GM18519 (cell line): Measurements from ENCODE around the gene TMEM63B.
"Not testable (repeated sequence)": the region's sequence is repeated elsewhere in the genome, so short reads cannot be mapped to it uniquely, and the experiment has no call there.

Experiments used
- ATAC-seq: cut with Tn5 transposase; IDR thresholded peaks from one replicate; pipeline ENCODE4 v1.9.1; 2021; ENCODE audit warnings: mild to moderate bottlenecking, moderate library complexity; ENCODE audit not compliant: unreplicated experiment, low FRiP score

TMEM63B gene

DNA sequence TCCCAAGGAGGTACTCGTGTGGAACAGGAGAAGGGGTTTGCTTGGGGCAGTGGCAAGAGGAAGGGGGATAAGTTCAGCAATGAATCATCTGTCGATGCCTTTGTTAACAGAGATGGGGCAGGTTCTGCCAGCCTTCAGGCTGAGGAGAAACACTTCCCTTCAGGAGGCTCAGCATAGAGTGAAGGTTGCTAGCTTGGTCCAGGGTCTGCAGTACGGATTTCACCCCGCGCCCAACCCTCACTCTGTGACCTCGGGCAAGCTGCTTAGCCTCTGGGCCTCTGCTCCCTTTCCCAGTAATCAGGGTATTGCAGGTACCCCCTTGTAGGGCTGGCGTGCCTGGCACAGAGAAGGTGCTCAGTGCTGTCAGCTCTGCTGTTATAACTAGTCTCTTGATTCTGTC lies 38.8 kb downstream of the TMEM63B start:
- ATAC-seq = no peak

- no peak for ATAC-seq
Measured at GRCh38 chr6:44166591-44167184, 39.3 kb downstream of the TMEM63B start.

GRCh38 chr6:44167567-44167966 lies 40.2 kb downstream of the TMEM63B start:
- no peak for ATAC-seq

GRCh38 chr6:44169154-44169553 lies 41.8 kb downstream of the TMEM63B start:
- no peak for ATAC-seq

DNA sequence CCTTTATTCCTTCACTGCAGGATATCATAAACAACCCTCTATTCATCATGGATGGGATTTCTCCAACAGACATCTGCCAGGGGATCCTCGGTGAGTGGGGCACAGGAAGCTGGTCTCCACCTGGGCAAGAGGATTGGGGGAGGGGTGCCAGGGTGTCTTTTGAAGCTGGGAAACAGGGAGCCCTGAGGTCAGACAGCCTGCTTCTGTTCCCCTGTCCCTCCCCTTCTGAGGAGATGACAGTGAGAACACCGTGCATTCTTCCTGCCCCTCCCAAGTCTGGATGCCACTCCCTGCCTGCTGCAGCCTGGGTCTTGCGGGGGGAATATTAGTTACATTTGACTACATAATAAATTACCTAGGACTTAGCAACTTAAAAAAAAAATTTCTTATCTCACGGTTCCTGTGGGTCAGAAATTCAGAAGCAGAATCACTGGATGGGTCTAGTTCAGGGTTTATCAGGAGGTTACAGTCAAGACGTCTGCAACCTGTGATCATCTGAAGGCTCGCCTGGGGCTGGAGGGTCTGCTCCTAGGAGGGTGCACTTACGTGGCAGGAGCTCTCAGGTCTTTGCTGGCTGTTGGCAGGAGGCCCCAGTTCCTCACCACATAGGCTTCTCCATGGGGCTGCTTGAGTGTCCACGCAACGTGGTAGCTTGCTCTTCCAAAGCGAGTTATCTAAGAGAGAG lies 42.7 kb downstream of the TMEM63B start:
- ATAC-seq = no peak

DNA sequence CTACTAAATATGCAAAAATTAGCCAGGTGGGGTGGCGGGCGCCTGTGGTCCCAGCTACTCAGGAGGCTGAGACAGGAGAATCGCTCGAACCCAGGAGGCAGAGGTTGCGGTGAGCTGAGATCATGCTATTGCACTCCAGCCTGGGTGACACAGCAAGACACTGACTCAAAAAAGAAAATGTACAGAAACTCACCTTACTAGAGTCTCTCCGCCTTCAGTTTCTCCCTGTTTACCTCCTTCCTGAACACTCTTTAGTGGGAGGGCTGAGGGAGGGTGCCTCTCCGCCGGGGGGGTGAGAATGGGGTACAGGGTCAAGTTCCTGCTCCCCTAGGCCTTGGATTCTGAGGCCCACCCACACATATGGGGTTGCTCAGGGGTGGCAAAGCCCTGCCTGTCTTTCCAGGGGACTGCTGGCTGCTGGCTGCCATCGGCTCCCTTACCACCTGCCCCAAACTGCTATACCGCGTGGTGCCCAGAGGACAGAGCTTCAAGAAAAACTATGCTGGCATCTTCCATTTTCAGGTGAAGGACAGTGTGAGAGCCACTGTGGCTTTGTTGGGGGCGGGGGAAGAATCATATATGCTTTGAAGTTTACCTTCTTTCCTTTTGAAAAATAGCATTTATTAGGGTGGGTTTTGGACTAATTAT lies 44.7 kb downstream of the TMEM63B start:
- ATAC-seq = no peak

DNA sequence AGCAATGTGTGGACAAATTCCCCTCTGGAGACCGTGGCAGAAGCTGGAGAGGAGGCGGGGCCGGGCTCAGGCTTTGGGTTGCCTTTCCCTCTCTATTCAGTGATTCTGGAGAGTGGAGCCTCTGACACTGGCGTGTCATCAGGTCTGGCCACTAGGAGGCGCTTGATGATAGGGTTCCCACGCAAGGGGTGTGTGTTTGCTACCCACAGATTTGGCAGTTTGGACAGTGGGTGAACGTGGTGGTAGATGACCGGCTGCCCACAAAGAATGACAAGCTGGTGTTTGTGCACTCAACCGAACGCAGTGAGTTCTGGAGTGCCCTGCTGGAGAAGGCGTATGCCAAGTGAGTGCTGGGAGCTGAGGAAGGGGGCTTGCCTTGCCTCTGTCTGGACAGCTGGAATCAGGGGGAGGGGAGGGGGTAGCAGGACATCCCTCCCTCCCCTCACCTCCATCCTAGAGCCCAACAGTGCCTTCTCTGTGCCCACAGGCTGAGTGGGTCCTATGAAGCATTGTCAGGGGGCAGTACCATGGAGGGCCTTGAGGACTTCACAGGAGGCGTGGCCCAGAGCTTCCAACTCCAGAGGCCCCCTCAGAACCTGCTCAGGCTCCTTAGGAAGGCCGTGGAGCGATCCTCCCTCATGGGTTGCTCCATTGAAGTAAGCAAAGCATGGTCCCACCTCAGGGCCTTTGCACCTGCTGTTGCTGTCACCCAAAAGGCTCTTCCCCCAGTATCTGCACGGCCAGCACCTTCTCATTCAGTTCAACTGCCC lies 45.6 kb downstream of the TMEM63B start:
- no peak for ATAC-seq

DNA sequence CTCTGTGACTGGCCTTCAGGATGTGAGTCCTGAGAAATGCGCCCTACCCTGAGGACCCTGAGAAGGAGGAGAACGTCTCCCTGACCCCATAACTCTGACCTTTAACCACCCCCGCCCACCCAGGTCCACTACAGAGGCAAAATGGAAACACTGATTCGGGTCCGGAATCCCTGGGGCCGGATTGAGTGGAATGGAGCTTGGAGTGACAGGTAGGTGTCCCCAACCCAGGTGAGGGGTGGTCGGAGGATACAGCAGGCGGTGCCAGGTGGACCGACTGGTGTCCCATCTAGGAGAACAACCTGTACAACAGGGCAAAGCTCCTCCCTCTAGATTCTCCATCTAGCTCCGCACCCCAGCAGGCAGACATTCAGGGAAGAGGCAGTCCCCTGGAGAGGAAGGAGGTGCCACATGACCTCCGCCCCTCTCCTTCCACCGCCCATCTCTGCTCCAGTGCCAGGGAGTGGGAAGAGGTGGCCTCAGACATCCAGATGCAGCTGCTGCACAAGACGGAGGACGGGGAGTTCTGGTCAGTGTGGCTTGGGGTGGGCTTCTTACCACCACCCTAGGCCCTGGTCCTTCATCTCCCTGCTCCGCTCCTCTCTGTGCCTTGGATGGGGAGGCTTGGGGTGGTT lies 48.9 kb downstream of the TMEM63B start:
- ATAC-seq = no peak

DNA sequence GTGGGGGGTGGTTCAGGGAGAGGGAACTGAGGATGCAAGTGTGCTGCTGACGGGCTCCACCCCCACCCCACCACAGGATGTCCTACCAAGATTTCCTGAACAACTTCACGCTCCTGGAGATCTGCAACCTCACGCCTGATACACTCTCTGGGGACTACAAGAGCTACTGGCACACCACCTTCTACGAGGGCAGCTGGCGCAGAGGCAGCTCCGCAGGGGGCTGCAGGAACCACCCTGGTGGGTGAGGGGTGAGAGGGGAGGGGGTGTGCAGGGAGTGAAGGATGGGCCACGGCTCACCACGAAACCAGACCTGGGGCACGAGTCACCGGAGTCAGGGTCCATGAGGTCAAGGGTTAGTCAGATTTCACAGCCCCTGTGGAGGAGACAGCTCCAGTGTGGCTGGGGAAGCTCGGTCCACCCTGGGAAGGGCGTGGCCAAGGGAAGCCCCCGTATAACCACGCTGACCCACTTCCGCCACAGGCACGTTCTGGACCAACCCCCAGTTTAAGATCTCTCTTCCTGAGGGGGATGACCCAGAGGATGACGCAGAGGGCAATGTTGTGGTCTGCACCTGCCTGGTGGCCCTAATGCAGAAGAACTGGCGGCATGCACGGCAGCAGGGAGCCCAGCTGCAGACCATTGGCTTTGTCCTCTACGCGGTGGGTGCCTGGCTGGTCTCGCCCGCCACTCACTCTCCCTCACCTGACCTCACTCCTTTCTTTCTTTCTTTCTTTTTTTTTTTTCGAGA lies 49.6 kb downstream of the TMEM63B start:
- ATAC-seq = no peak

DNA sequence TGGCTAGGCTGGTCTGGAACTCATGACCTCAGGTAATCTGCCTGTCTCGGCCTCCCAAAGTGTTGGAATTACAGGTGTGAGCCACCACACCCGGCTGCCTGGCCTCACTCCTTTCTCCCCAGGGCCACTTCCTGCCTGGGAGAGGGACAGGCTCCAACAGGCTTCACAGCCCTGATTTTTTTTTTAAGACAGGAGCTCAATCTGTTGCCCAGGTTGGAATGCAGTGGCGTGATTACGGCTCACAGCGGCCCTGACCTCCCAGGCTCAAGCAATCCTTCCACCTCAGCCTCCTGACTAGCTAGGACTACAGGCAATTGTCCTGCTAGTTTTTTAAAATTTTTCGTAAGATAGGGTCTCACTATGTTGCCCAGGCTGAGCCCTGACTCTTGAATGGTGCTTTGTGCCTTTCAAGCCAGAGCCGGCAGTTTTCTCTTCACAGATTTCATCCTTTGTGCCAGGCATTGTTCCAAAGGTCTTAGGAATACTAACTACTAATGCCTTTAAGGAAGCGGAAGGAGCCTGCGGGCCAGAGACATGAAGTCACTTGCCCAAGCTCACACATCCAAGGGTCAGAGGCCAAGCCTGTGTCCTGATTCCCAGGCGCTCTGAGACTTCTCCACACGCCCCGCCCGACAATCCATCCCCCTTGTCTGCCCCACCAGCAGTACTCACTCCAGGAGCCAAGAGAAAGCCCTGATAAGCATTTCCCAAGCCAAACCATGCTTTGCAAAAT lies 50.5 kb downstream of the TMEM63B start:
- ATAC-seq = no peak

DNA sequence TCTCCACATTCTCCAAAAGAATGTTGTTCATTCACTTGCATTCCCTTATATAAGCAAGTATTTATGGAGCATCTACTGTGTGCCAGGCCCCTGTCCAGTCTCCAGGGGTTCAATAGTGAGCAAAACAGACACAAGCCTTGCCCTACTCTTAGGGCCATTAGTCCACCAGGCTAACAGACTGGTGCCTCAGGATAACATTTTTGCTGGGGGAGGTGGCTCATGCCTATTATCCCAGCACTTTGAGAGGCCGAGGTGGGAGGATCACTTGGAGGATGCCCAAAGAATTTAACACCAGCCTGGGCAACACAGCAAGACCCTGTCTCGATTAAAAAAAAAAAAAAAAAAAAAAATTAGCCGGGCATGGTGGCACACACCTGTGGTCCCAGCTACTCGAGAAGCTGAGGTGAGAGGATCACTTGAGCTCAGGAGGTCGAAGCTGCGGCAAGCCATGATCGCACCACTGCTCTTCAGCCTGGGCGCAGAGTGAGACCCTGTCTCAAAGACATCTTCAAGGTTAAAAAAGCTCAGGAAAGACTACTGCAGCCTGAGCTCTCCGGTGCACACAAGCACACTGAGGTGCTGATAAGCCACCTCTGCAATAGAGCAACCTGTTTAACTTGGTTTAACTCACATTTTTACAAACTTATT lies 51.2 kb downstream of the TMEM63B start:
- ATAC-seq = no peak

GRCh38 chr6:44179072-44179536 lies 51.8 kb downstream of the TMEM63B start:
- no peak for ATAC-seq

DNA sequence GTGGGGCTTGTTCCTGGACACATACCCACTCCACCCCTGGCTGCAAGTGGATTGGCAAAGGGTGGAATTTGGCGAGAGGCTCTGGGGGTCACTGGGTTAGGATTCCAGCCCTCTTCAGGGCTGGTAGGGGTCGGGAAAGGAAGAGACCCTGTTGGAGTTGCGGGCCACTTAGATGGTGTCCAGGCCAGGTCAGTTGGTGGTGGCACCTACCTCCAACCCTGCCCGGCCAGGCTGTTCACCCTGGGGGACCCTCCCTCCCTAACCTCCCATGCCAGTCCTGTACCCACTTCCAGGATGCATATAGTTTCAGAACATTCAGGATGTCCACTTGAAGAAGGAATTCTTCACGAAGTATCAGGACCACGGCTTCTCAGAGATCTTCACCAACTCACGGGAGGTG lies 52.3 kb downstream of the TMEM63B start:
- ATAC-seq = no peak

- no peak for ATAC-seq
Measured at GRCh38 chr6:44180406-44180805, 53.1 kb downstream of the TMEM63B start.

- ATAC-seq = no peak
Measured at GRCh38 chr6:44180886-44181285, 53.5 kb downstream of the TMEM63B start.

- ATAC-seq = not testable (repeated sequence)
Measured at GRCh38 chr6:44181784-44182183, 54.4 kb downstream of the TMEM63B start.

DNA sequence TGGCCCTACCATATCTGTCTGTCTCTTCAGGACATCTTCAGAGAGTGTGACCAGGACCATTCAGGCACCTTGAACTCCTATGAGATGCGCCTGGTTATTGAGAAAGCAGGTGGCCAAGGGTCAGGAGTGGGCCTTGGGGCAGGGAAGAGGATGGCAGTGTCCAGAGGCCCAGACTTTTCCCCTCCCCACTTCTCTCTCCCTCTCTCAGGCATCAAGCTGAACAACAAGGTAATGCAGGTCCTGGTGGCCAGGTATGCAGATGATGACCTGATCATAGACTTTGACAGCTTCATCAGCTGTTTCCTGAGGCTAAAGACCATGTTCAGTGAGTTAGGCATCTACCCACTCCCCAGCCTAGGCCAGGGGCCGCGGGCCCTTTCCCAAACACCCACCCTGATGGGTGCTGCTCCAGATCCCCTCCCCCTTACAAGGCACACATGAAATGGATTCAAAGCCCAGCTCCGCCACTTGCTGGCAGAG lies 55.6 kb downstream of the TMEM63B start:
- ATAC-seq = no peak

GRCh38 chr6:44183783-44184182 lies 56.4 kb downstream of the TMEM63B start:
- ATAC-seq = no peak

DNA sequence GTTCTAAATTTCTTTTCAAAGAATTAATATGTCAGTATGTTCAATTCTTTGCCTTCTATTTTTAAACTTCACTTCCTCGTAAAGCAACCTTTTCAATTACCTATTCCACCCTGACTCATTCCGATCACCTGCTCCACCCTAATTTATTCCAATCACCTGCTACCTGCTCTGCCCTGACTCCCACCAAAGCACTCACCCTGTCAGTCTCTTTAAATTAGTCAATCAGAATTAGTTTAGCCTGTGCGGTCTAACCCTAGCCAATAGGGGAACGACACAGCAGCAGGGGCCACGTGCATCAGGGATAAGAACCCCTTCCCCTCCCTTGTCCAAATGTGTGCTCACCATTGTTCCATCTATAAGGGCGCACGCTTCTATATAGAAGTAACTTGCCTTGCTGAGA lies 58.0 kb downstream of the TMEM63B start:
- not testable (repeated sequence) for ATAC-seq
